ENCODE measurements around the gene UBE2I.

DNA sequence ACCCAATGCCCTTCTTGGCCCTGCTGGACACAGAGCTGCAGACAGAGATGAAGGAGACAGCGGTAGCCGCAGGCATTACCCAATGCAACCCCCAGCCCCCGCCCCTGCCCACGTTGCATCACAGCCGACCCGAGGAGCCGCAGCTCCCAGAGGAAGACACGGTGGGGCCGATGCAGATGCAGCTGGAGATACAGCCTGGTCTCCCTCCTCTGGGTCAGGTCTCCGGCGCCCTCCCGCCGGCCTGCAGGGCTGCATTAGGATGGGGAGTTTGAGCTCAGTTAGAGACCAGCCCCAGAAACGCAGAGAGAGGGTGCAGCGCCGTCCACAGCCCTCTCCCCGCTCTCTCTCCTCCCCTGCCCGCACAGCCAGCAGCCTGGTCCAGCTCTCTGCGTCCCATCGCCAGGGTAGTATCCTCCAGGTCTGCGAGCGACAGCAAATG lies 19.4 kb upstream of the UBE2I start:
- TF ChIP-seq, protein P1, sequence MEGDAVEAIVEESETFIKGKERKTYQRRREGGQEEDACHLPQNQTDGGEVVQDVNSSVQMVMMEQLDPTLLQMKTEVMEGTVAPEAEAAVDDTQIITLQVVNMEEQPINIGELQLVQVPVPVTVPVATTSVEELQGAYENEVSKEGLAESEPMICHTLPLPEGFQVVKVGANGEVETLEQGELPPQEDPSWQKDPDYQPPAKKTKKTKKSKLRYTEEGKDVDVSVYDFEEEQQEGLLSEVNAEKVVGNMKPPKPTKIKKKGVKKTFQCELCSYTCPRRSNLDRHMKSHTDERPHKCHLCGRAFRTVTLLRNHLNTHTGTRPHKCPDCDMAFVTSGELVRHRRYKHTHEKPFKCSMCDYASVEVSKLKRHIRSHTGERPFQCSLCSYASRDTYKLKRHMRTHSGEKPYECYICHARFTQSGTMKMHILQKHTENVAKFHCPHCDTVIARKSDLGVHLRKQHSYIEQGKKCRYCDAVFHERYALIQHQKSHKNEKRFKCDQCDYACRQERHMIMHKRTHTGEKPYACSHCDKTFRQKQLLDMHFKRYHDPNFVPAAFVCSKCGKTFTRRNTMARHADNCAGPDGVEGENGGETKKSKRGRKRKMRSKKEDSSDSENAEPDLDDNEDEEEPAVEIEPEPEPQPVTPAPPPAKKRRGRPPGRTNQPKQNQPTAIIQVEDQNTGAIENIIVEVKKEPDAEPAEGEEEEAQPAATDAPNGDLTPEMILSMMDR (IDR thresholded peaks at IDR 0.05), result no peak
- TF ChIP-seq NR2C2 (CRISPR knock-in tag; IDR thresholded peaks at IDR 0.05), result no peak
- TF ChIP-seq, protein P2, sequence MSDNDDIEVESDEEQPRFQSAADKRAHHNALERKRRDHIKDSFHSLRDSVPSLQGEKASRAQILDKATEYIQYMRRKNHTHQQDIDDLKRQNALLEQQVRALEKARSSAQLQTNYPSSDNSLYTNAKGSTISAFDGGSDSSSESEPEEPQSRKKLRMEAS (CRISPR knock-in tag; IDR thresholded peaks at IDR 0.05), result no peak
- TF ChIP-seq, protein P3, sequence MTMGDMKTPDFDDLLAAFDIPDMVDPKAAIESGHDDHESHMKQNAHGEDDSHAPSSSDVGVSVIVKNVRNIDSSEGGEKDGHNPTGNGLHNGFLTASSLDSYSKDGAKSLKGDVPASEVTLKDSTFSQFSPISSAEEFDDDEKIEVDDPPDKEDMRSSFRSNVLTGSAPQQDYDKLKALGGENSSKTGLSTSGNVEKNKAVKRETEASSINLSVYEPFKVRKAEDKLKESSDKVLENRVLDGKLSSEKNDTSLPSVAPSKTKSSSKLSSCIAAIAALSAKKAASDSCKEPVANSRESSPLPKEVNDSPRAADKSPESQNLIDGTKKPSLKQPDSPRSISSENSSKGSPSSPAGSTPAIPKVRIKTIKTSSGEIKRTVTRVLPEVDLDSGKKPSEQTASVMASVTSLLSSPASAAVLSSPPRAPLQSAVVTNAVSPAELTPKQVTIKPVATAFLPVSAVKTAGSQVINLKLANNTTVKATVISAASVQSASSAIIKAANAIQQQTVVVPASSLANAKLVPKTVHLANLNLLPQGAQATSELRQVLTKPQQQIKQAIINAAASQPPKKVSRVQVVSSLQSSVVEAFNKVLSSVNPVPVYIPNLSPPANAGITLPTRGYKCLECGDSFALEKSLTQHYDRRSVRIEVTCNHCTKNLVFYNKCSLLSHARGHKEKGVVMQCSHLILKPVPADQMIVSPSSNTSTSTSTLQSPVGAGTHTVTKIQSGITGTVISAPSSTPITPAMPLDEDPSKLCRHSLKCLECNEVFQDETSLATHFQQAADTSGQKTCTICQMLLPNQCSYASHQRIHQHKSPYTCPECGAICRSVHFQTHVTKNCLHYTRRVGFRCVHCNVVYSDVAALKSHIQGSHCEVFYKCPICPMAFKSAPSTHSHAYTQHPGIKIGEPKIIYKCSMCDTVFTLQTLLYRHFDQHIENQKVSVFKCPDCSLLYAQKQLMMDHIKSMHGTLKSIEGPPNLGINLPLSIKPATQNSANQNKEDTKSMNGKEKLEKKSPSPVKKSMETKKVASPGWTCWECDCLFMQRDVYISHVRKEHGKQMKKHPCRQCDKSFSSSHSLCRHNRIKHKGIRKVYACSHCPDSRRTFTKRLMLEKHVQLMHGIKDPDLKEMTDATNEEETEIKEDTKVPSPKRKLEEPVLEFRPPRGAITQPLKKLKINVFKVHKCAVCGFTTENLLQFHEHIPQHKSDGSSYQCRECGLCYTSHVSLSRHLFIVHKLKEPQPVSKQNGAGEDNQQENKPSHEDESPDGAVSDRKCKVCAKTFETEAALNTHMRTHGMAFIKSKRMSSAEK (CRISPR knock-in tag; IDR thresholded peaks at IDR 0.05; ENCODE audit: borderline replicate concordance), result no peak
- TF ChIP-seq, protein P4, sequence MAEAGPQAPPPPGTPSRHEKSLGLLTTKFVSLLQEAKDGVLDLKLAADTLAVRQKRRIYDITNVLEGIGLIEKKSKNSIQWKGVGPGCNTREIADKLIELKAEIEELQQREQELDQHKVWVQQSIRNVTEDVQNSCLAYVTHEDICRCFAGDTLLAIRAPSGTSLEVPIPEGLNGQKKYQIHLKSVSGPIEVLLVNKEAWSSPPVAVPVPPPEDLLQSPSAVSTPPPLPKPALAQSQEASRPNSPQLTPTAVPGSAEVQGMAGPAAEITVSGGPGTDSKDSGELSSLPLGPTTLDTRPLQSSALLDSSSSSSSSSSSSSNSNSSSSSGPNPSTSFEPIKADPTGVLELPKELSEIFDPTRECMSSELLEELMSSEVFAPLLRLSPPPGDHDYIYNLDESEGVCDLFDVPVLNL (CRISPR knock-in tag; IDR thresholded peaks at IDR 0.05; ENCODE audit: borderline replicate concordance, low read depth), result no peak

Measured in WTC11 (cell line).